NCI-H146 treated with DMSO at 0.1 percent for 48 hours (cell line): Measurements from ENCODE around the gene DSC1.
"Not testable (repeated sequence)": the region's sequence is repeated elsewhere in the genome, so short reads cannot be mapped to it uniquely, and the experiment has no call there.

Experiments used
- DNase-seq: peaks from one replicate; lab custom pipeline; 2025; ENCODE audit not compliant: unreplicated experiment; lab: John Stamatoyannopoulos, UW

Gene DSC1

DNA sequence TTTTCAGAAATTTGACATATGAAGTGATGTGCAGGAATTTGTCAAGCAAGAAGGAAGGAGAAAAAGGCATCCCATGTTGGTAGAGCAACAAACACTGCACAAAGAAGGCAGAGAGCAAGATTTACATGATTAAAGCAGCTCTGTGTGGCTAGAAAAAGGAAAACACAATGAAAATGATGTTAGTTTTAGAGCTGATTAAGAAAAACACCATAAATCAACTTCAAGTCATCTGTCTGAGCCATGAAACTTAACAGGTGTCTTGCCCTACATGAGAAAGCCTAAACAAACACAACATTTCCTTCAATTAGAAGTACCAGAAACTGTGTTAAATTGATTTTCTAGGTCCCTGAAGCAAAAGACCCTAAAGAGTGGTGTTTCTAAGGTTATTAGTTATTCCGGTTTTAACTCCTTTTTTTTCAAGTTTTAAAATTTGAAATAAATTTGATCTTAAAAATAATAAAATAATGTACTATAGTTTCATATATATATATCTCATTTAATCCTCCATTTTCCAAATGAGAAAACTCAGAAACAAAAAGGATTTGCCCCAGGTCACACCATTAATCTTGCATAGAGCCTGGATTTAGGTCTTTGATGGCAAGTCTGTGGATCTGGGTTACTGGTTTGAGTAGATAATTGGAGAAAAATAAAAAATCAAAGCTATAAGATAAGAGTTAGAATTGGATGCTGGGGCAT, 8.6 kb upstream of the DSC1 start:
- no peak for DNase-seq

DNA sequence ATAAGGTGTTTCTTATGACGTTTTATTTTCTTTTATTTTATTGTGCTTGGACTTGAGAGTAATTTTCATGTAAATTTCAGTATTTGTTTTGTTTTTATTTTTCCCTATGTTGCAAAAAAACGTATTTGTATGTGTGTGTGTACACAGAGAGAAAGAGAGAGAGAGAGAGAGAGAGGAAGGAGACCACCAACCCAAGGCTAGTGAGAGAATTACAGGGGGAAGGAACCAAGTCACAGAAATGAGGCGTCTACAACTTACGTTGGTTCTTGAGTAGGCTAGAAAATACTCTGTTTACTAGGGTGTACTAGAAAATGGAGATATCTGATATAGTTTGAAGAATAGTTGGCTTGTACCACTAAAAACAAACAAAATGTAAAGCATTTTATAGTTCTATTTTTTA, 7.7 kb upstream of the DSC1 start:
- no peak for DNase-seq

- DNase-seq = no peak
Measured at GRCh38 chr18:31162419-31162793, 250 bp downstream of the DSC1 start.

GRCh38 chr18:31161757-31162418, 768 bp downstream of the DSC1 start:
- no peak for DNase-seq

GRCh38 chr18:31156821-31157763, 5.6 kb downstream of the DSC1 start:
- DNase-seq = no peak

DNA sequence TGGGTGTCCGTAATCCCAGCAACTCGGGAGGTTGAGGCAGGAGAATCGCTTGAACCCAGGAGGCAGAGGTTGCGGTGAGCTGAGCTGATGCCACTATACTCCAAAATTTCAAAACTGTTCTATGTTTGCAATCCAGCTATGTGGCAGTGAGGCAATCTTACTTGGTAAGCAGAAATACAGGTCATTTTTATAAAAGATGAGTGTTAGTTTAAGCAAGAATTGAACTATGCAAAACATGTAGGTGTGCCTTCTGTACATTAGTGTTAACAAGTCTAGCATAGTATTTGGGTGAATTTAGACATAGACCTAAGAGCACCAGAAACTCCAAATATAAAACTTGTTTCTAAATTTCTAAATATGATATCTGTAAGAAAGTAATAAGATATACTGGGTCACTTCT, 7.2 kb downstream of the DSC1 start:
- DNase-seq = no peak

- no peak for DNase-seq
Measured at GRCh38 chr18:31154181-31154580, 8.5 kb downstream of the DSC1 start.

DNA sequence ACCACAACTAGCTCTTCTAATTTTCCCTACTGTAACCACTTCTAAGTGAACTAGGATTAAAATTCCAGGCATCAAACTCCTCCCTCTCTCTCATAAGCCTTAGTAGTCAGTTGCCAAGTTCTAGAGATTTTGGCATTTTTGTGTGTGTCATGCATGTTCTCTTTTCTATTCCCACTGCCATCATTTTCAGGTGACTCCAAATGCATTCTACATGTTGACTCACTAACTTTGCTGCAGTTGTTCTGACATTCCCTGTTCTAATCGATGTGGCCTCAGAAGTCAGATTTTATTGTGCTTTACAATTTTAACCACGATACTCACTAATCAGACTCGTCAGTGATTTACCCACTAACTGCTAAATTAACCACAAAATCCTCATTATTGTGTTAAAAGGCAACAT, 13.3 kb downstream of the DSC1 start:
- no peak for DNase-seq

GRCh38 chr18:31148600-31148999, 14.1 kb downstream of the DSC1 start:
- no peak for DNase-seq

DNA sequence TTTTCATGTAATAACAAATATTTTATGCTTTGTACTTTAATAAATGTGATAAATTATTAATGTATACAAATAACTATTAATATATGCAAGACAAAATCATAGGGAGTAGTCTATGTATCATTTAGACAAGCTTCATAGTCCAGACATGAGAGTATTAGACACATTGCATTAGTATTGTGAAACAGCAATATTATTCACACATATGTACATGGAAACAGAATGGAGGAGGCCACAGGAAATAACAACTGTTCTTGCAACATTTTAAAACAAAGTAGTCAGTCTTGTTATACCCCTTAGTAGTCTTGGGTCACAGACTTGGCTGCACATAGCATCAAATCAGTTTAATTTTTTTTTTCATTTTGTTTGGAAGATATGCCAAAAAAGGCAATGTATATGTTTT, 15.8 kb downstream of the DSC1 start:
- DNase-seq = no peak

GRCh38 chr18:31143025-31143424, 19.6 kb downstream of the DSC1 start:
- no peak for DNase-seq

DNA sequence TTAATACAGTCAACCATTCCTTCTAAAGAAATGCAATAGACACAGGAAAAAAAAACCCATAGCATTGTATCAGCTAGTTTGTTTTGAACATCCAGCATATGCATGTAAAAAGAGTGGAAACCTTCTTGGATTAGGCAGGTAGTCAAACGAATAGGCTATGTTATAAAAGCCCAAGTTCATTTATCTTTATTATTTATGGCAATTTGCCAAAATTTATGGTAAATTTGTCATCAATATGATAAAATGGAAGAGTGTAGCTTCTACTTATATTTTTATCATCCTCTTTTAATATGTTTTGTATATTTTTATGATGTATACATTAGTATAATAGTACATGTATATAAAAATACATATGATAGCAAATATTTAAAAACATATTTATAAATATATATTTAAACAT, 23.9 kb downstream of the DSC1 start:
- DNase-seq = no peak

DNA sequence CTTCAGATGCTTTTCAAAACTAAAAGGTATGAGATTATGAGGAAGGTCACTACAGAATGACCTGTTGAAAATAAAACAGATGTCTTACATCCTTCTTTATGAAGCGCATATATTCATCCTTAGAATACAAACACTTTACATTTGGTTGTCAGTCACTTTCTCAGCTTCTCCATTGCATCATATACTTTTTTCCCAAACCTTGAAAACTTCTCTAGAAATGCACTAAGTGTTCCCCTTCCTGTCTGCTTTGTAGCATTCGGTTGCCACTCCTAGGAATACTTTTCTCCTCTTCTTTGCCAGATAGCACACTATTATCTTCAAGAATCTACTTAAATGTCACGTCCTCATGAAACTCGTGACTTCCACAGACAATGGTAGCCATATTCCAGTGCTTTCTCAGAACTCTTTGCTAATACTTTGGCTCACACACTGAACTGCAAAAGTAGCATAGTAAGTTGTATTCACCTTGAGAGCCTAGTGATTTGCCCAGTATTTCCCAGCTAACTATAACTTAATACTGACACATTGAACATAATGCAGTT, 27.6 kb downstream of the DSC1 start:
- DNase-seq = no peak

- DNase-seq = no peak
Measured at GRCh38 chr18:31129398-31130115, 33.1 kb downstream of the DSC1 start.

DNA sequence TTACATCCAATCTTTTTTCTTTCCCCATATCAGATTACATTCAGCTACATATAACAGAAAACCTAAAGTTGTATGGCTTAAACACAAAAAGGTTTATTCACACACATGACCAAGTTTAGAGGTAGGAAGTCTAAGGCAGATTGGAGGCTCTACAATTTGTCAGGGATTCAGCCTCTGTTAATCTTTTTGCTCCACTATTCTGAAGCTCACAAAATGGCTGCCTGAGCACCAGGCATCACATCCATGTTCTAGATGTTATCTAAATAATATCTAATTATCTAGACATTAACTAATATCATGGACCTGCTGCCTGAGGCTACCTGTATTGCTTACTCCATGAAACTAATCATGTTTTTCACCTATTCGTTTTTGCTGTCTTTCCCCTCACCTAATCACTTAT, 36.8 kb downstream of the DSC1 start:
- no peak for DNase-seq

GRCh38 chr18:31123125-31123524, 39.5 kb downstream of the DSC1 start:
- DNase-seq = not testable (repeated sequence)

- DNase-seq = no peak
Measured at GRCh38 chr18:31120594-31120993, 42.1 kb downstream of the DSC1 start.

DNA sequence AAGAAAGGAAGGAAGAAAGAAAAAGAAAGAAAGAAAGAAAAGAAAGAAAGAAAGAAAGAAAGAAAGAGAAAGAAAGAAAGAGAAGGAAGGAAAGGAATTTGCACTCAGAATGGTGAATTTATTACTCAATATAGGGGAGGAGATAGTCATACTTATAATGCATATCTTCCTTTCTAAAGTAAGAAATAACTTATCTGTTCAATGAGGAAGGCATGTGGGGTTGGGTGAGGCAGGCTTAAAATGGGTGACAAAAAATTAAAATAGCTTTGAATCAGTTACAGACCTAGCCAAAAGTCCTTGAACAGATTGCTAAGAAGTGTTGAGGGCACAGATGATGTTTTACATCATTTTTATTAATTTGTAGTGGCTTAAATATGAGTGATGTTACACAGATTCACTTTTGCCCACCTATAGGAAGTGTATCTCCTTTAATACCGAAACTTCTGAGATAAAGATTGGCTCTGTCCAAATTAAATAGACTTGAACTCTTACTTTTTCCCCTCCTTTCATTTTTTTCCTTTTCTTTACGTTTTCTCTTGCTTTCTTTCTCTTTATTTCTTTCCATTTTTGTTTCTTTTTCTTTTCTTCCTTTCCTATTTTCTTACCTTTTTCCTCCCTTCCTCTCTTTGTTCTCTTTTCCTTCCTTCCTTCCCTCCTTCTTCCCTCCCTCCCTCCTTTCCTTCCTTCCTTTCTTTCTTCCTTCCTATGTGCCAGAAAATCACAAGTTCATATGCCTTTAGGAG, 45.6 kb downstream of the DSC1 start:
- no peak for DNase-seq

GRCh38 chr18:31112804-31113203, 49.9 kb downstream of the DSC1 start:
- no peak for DNase-seq

- DNase-seq = no peak
Measured at GRCh38 chr18:31105733-31106132, 56.9 kb downstream of the DSC1 start.
